ENCODE measurements around the gene TSC22D2.
A peak's percentile ranks its signal among the peaks of the same experiment; 100 is the strongest.

Gene TSC22D2

GRCh38 chr3:150408221-150409124 is at the start of gene TSC22D2:
TSS of gene TSC22D2 (plus strand) at chr3:150408298. CDS start at chr3:150409351, 1,053 bp downstream.
- peak; percentile 93 for DNase-seq

GRCh38 chr3:150359381-150359780 is 48.7 kb upstream of the TSC22D2 start:
- no peak for DNase-seq

GRCh38 chr3:150360966-150361365 is 47.1 kb upstream of the TSC22D2 start:
- no peak for DNase-seq

- no peak for DNase-seq
These were observed 45.4 kb upstream of the TSC22D2 start for GRCh38 chr3:150362515-150363302.

- DNase-seq, result no peak
These were observed 44.7 kb upstream of the TSC22D2 start for GRCh38 chr3:150363420-150363819.

GRCh38 chr3:150365132-150365604 is 42.9 kb upstream of the TSC22D2 start:
- DNase-seq, result peak; percentile 53

GRCh38 chr3:150367757-150368156 is 40.3 kb upstream of the TSC22D2 start:
- DNase-seq, result no peak

- peak; percentile 9 for DNase-seq
These were observed 37.9 kb upstream of the TSC22D2 start for GRCh38 chr3:150370122-150370602.

- DNase-seq, result no peak
These were observed 37.1 kb upstream of the TSC22D2 start for GRCh38 chr3:150370999-150371398.

GRCh38 chr3:150371741-150372254 is 36.3 kb upstream of the TSC22D2 start:
- peak; percentile 9 for DNase-seq

- no peak for DNase-seq
These were observed 35.8 kb upstream of the TSC22D2 start for GRCh38 chr3:150372320-150372719.

GRCh38 chr3:150372722-150373121 is 35.4 kb upstream of the TSC22D2 start:
- DNase-seq, result peak; percentile 18

- DNase-seq, result no peak
These were observed 34.7 kb upstream of the TSC22D2 start for GRCh38 chr3:150373234-150373875.

GRCh38 chr3:150374975-150375374 is 33.1 kb upstream of the TSC22D2 start:
- no peak for DNase-seq

- peak; percentile 54 for DNase-seq
These were observed 31.9 kb upstream of the TSC22D2 start for GRCh38 chr3:150376001-150376848.

- no peak for DNase-seq
These were observed 30.3 kb upstream of the TSC22D2 start for GRCh38 chr3:150377601-150378300.

- no peak for DNase-seq
These were observed 29.8 kb upstream of the TSC22D2 start for GRCh38 chr3:150378301-150378748.

GRCh38 chr3:150379469-150379868 is 28.6 kb upstream of the TSC22D2 start:
- no peak for DNase-seq

GRCh38 chr3:150384296-150385212 is 23.5 kb upstream of the TSC22D2 start:
- peak; percentile 90 for DNase-seq

All from OCI-M1 (cell line).